ENCODE measurements around the gene PDXDC1.
"Not testable (repeated sequence)": the region's sequence is repeated elsewhere in the genome, so short reads cannot be mapped to it uniquely, and the experiment has no call there.

DNA sequence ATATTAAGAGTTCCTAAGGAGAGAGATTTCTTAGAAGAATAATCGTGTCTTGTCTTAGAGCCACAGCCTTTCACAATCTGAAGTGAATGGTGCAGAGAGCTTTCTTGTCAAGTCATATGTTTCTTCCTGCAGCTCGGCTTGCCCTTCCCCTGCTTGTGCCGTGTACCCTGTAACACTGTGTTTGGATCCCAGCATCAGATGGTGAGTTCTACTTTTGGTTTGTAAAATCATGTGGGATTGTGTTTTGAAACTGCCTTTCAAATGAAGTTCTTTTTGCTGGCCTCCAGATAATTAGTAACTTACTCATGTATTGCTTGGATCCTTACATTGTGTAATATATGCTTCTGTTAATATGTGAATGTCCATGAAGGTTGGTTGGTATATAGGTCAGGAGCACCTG, 33.8 kb downstream of the PDXDC1 start:
- TF ChIP-seq EZH2 (IDR thresholded peaks at IDR 0.05); POLR2AphosphoS5 (IDR thresholded peaks at IDR 0.05; ENCODE audit: borderline replicate concordance, low read depth, low read length); FOXP2 (optimal IDR thresholded peaks at IDR 0.05; ENCODE audit: control extremely low read depth, extremely low read length, insufficient read depth): not testable (repeated sequence)

Data from SK-N-MC (cell line).